ENCODE measurements around the gene KATNBL1.

DNA sequence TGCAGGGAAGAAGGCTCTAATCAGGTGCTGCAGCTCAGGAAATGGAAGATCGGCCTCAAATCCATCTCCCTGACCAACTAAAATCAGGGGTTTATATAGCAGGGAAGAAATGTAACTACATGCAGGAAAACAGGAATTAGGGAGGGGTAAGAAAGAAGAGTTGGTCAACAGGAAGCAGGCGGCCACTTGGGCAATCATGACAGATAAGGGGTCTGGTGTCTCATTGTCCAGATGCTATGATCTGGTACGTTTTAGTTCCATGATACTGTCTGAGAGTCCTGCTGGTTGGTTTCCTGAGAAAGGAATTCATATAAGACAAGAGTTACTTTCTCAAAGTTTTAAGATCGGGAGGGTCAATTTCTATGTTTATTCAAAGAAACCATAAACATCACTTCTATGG, 24.2 kb downstream of the KATNBL1 start:
- no peak for TF ChIP-seq ZFP36 (IDR thresholded peaks at IDR 0.05; ENCODE audit: low read depth, low read length, partially characterized antibody)
- TF ChIP-seq CTCF (IDR thresholded peaks at IDR 0.05 in 2 of 3, conservative IDR thresholded peaks at IDR 0.05 in 1 of 3; ENCODE audit: insufficient read depth in 2 of 3, low read depth in 1 of 3, low read length in 3 of 3) = no peak
- no peak for TF ChIP-seq EZH2 (IDR thresholded peaks at IDR 0.05; ENCODE audit: borderline replicate concordance, low read depth, low read length)
- no peak for TF ChIP-seq ZNF780A (CRISPR knock-in tag; IDR thresholded peaks at IDR 0.05)
- no peak for TF ChIP-seq KDM4B (IDR thresholded peaks at IDR 0.05; ENCODE audit: borderline replicate concordance in 2 of 2, low read depth in 1 of 2)
- TF ChIP-seq CBX2 (IDR thresholded peaks at IDR 0.05; ENCODE audit: insufficient read depth, low read length, poor library complexity, severe bottlenecking) = no peak

All from K562 (cell line).